WTC11 (cell line): ENCODE results near the gene FBN2.

Experiments used
- ARID4B ChIP-seq: sonication (generic); formaldehyde crosslinking; IDR thresholded peaks from 2 replicates; pipeline ENCODE4 v1.8.0; 2023; ENCODE audit warnings: missing genetic modification reagents, mild to moderate bottlenecking, borderline replicate concordance
- CTCF ChIP-seq: fragments of 200-600 bp; IDR thresholded peaks from 2 replicates; pipeline ENCODE4 v1.8.0; 2022; ENCODE audit warnings: antibody characterized with exemption
- E2F5 ChIP-seq: sonication (generic); formaldehyde crosslinking; IDR thresholded peaks from 2 replicates; pipeline ENCODE4 v1.8.1; 2022; ENCODE audit warnings: mild to moderate bottlenecking, moderate library complexity, missing genetic modification reagents
- JUN ChIP-seq: sonication (generic); formaldehyde crosslinking; IDR thresholded peaks from 2 replicates; pipeline ENCODE4 v1.8.0; 2023; ENCODE audit warnings: mild to moderate bottlenecking, missing genetic modification reagents
- RELA ChIP-seq: sonication (generic); formaldehyde crosslinking; IDR thresholded peaks from 2 replicates; pipeline ENCODE4 v1.8.1; 2022; ENCODE audit warnings: missing genetic modification reagents, mild to moderate bottlenecking, borderline replicate concordance
- USF1 ChIP-seq: sonication (generic); formaldehyde crosslinking; IDR thresholded peaks from 2 replicates; pipeline ENCODE4 v1.8.0; 2022; ENCODE audit warnings: mild to moderate bottlenecking, missing genetic modification reagents
- ZBTB21 ChIP-seq: sonication (generic); formaldehyde crosslinking; IDR thresholded peaks from 2 replicates; pipeline ENCODE4 v1.8.1; 2023; ENCODE audit warnings: mild to moderate bottlenecking, missing genetic modification reagents, borderline replicate concordance
- ZNF281 ChIP-seq: sonication (generic); formaldehyde crosslinking; IDR thresholded peaks from 2 replicates; pipeline ENCODE4 v1.8.0; 2023; ENCODE audit warnings: mild to moderate bottlenecking, missing genetic modification reagents
- ZNF416 ChIP-seq: fragments of 250-450 bp; sonication (Bioruptor Pico); IDR thresholded peaks from 2 replicates; pipeline ENCODE4 v1.9.0; 2021; ENCODE audit warnings: mild to moderate bottlenecking, inconsistent platforms
- ZSCAN18 ChIP-seq: fragments of 250-450 bp; sonication (Bioruptor Pico); IDR thresholded peaks from 2 replicates; pipeline ENCODE4 v2.1.2; 2022; ENCODE audit warnings: mild to moderate bottlenecking, moderate library complexity
- TF ChIP-seq, protein P1 (sequence below): sonication (generic); formaldehyde crosslinking; conservative IDR thresholded peaks from 2 replicates; pipeline ENCODE4 v1.8.1; 2022; ENCODE audit warnings: mild to moderate bottlenecking, missing genetic modification reagents
- TF ChIP-seq, protein P2 (sequence below): sonication (generic); formaldehyde crosslinking; IDR thresholded peaks from 2 replicates; pipeline ENCODE4 v1.8.1; 2023; ENCODE audit warnings: mild to moderate bottlenecking, missing genetic modification reagents, borderline replicate concordance

DNA sequence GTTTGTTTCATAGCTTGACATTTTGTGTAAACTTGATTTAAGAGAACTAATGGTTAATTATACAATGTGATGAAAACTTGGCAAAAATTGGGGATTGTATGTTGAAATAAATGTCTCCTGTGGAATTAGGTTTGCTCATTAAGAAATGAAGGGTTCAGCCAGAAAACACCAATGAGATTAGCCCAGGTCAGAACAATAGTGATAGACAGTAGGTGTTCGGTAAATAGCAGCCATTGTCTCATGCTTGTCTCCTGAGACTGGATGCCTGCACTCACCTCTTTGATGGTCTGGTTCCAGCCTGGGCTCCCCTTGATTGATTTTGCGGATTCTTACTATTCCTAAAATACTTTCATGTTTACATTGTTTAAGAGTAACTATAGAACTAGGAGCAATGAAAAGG is 135.5 kb downstream of the FBN2 start:
- TF ChIP-seq CTCF (no peak), ZNF416 (no peak), ARID4B (CRISPR knock-in tag) (no peak), E2F5 (CRISPR knock-in tag) (no peak), JUN (no peak), ZNF281 (CRISPR knock-in tag) (no peak), USF1 (CRISPR knock-in tag) (no peak), RELA (CRISPR knock-in tag) (no peak), ZBTB21 (no peak), ZSCAN18 (CRISPR knock-in tag) (no peak)
- TF ChIP-seq, protein P1, sequence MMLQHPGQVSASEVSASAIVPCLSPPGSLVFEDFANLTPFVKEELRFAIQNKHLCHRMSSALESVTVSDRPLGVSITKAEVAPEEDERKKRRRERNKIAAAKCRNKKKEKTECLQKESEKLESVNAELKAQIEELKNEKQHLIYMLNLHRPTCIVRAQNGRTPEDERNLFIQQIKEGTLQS (CRISPR knock-in tag) = no peak
- TF ChIP-seq, protein P2, sequence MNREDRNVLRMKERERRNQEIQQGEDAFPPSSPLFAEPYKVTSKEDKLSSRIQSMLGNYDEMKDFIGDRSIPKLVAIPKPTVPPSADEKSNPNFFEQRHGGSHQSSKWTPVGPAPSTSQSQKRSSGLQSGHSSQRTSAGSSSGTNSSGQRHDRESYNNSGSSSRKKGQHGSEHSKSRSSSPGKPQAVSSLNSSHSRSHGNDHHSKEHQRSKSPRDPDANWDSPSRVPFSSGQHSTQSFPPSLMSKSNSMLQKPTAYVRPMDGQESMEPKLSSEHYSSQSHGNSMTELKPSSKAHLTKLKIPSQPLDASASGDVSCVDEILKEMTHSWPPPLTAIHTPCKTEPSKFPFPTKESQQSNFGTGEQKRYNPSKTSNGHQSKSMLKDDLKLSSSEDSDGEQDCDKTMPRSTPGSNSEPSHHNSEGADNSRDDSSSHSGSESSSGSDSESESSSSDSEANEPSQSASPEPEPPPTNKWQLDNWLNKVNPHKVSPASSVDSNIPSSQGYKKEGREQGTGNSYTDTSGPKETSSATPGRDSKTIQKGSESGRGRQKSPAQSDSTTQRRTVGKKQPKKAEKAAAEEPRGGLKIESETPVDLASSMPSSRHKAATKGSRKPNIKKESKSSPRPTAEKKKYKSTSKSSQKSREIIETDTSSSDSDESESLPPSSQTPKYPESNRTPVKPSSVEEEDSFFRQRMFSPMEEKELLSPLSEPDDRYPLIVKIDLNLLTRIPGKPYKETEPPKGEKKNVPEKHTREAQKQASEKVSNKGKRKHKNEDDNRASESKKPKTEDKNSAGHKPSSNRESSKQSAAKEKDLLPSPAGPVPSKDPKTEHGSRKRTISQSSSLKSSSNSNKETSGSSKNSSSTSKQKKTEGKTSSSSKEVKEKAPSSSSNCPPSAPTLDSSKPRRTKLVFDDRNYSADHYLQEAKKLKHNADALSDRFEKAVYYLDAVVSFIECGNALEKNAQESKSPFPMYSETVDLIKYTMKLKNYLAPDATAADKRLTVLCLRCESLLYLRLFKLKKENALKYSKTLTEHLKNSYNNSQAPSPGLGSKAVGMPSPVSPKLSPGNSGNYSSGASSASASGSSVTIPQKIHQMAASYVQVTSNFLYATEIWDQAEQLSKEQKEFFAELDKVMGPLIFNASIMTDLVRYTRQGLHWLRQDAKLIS (CRISPR knock-in tag) = no peak
